IMR-90 (cell line): Measurements from ENCODE around the gene MSI2. TPM values are rescaled to one million over a fixed set of nuclear protein-coding genes. Genes with fewer than 3 reads are reported as not detected.

Experiments used
- ATAC-seq: fragments of 200-7000 bp; cut with Tn5 transposase; 2 replicates; pipeline ENCODE4 v1.9.1; 2020; ENCODE audit warnings: low read depth, mild to moderate bottlenecking, moderate library complexity
- BruUV-seq: library from RNA; stranded (reverse); fragments of 400-500 nt; replicated peaks from 2 replicates; lab custom pipeline; 2021; lab: Mats Ljungman, UMichigan
- CTCF ChIA-PET: fragments of 300-600 bp; formaldehyde crosslinking; extraction: SDS; loops from one replicate; lab custom pipeline; 2021; ENCODE audit warnings: antibody characterized with exemption; lab: Yijun Ruan, JAX
- POLR2A ChIA-PET: fragments of 300-600 bp; sonication (Branson Sonifier 250); formaldehyde crosslinking; loops from one replicate; lab custom pipeline; 2022; ENCODE audit warnings: antibody characterized with exemption; ENCODE audit not compliant: unreplicated experiment; lab: Charles Lee
- DNase-seq: peaks from one replicate; pipeline ENCODE4 v3.0.0; 2013
- H2AFZ ChIP-seq: replicated peaks from 2 replicates; pipeline ENCODE3; 2013; ENCODE audit warnings: low read length, mild to moderate bottlenecking; ENCODE audit not compliant: poor library complexity
- H2AK5ac ChIP-seq: 2 replicates; pipeline ENCODE4 v1.6.1; 2013; ENCODE audit warnings: low read depth, low read length, inconsistent platforms
- H2AK9ac ChIP-seq: replicated peaks from 2 replicates; pipeline ENCODE3; 2013; ENCODE audit warnings: mild to moderate bottlenecking, low read depth, low read length, moderate library complexity; ENCODE audit not compliant: poor library complexity
- H2BK120ac ChIP-seq: 2 replicates; pipeline ENCODE4 v1.6.1; 2013; ENCODE audit warnings: low read depth, low read length, inconsistent platforms
- H2BK15ac ChIP-seq: 3 replicates; pipeline ENCODE4 v1.6.1; 2013; ENCODE audit warnings: low read depth, low read length, inconsistent platforms
- H2BK20ac ChIP-seq: 2 replicates; pipeline ENCODE4 v1.6.1; 2013; ENCODE audit warnings: low read depth, mild to moderate bottlenecking, inconsistent platforms, low read length, moderate library complexity
- H2BK5ac ChIP-seq: 2 replicates; pipeline ENCODE4 v1.6.1; 2013; ENCODE audit warnings: mild to moderate bottlenecking, low read depth, low read length, inconsistent platforms; ENCODE audit not compliant: poor library complexity, severe bottlenecking
- H3K14ac ChIP-seq: replicated peaks from 2 replicates; pipeline ENCODE4 v1.6.1; 2013; ENCODE audit warnings: low read depth, low read length, inconsistent platforms
- H3K18ac ChIP-seq: 2 replicates; pipeline ENCODE4 v1.6.1; 2013; ENCODE audit warnings: low read depth, low read length, control low read depth
- H3K23ac ChIP-seq: 2 replicates; pipeline ENCODE4 v1.6.1; 2013; ENCODE audit warnings: low read depth, low read length, inconsistent platforms
- H3K27ac ChIP-seq: 2 replicates; pipeline ENCODE4 v1.5.1; 2013; ENCODE audit warnings: mild to moderate bottlenecking, control low read depth, low read length; ENCODE audit not compliant: insufficient read depth
- H3K27me3 ChIP-seq: 2 replicates; pipeline ENCODE4 v1.6.1; 2013; ENCODE audit warnings: low read length; ENCODE audit not compliant: control insufficient read depth, insufficient read depth
- H3K36me3 ChIP-seq: 2 replicates; pipeline ENCODE4 v1.6.1; 2013; ENCODE audit warnings: low read length, mixed read lengths; ENCODE audit not compliant: control insufficient read depth, insufficient read depth
- H3K4ac ChIP-seq: 2 replicates; pipeline ENCODE4 v1.6.1; 2013; ENCODE audit warnings: low read depth, low read length, inconsistent platforms
- H3K4me1 ChIP-seq: 2 replicates; pipeline ENCODE4 v1.6.1; 2013; ENCODE audit warnings: low read length, mixed read lengths; ENCODE audit not compliant: control insufficient read depth, insufficient read depth
- H3K4me2 ChIP-seq: 2 replicates; pipeline ENCODE4 v1.6.1; 2013; ENCODE audit warnings: low read depth, mild to moderate bottlenecking, control low read depth, low read length, moderate library complexity
- H3K4me3 ChIP-seq: 2 replicates; pipeline ENCODE4 v1.5.1; 2013; ENCODE audit warnings: low read depth, mild to moderate bottlenecking, control low read depth, low read length, moderate library complexity; ENCODE audit not compliant: insufficient read depth
- H3K56ac ChIP-seq: 2 replicates; pipeline ENCODE4 v1.6.1; 2013; ENCODE audit warnings: low read length, inconsistent platforms; ENCODE audit not compliant: insufficient read depth; ENCODE audit errors: extremely low read depth
- H3K79me1 ChIP-seq, 2 experiments: 2 replicates each; pipeline ENCODE4 v1.6.1; 2013; ENCODE audit warnings: low read length in 2 of 2, inconsistent platforms in 1 of 2, low read depth in 1 of 2
- H3K9ac ChIP-seq: 2 replicates; pipeline ENCODE4 v1.6.1; 2013; ENCODE audit warnings: low read depth, low read length, control low read depth
- H3K9me1 ChIP-seq: 2 replicates; pipeline ENCODE4 v1.6.1; 2013; ENCODE audit warnings: low read length, inconsistent platforms; ENCODE audit not compliant: insufficient read depth
- H3K9me3 ChIP-seq: 2 replicates; pipeline ENCODE4 v1.6.1; 2013; ENCODE audit warnings: low read length; ENCODE audit not compliant: control insufficient read depth, insufficient read depth
- H4K20me1 ChIP-seq: 2 replicates; pipeline ENCODE4 v1.6.1; 2013; ENCODE audit warnings: low read length, inconsistent platforms; ENCODE audit not compliant: insufficient read depth
- H4K5ac ChIP-seq: 2 replicates; pipeline ENCODE4 v1.6.1; 2013; ENCODE audit warnings: mild to moderate bottlenecking, low read depth, low read length, control low read depth
- H4K8ac ChIP-seq, 2 experiments: 2 replicates each; pipeline ENCODE4 v1.6.1; 2013; ENCODE audit warnings: low read depth in 2 of 2, low read length in 2 of 2, control low read depth in 1 of 2, inconsistent platforms in 1 of 2
- H4K91ac ChIP-seq: 2 replicates; pipeline ENCODE4 v1.6.1; 2013; ENCODE audit warnings: low read depth, low read length, inconsistent platforms; ENCODE audit not compliant: insufficient read depth
- CEBPB ChIP-seq: IDR thresholded peaks from 2 replicates; pipeline ENCODE4 v1.6.1; 2012; ENCODE audit warnings: low read depth, low read length, improper control_type of control experiment
- RFX5 ChIP-seq: IDR thresholded peaks from 2 replicates; pipeline ENCODE4 v1.8.0; 2012; ENCODE audit warnings: low read depth, mild to moderate bottlenecking, low read length, moderate library complexity
- WGBS, 2 experiments: methylation state at CpG; one replicate each; pipeline versions ENCODE4 v1.1.5 to v1.1.7; 2013; ENCODE audit warnings: missing lambda C conversion rate in 2 of 2; ENCODE audit not compliant: insufficient read length in 1 of 2; ENCODE audit errors: extremely low coverage in 2 of 2; 5-methylcytosine and 5-hydroxymethylcytosine counted together
- dilution Hi-C: fragments of 300-500 bp; cut with HindIII; formaldehyde crosslinking; loops from one replicate; pipeline ENCODE4 v1.14.3; 2018; ENCODE audit warnings: low sequenced_read_pairs; ENCODE audit not compliant: unreplicated experiment
- in situ Hi-C: fragments of 300-500 bp; cut with MboI; formaldehyde crosslinking; loops from 3 replicates; pipeline ENCODE4 v1.14.3; 2019; ENCODE audit warnings: low sequenced_read_pairs, inconsistent platforms, mixed read lengths
- intact Hi-C: fragments of 100-400 bp; cut with micrococcal nuclease; formaldehyde crosslinking; loops from 2 replicates; pipeline ENCODE4 v1.10.0; 2022
- polyA plus RNA-seq, 3 experiments: library from polyadenylated mRNA; depleted of rRNA; stranded (reverse); fragments of >200 nt; gene quantifications; 2 replicates each; pipeline ENCODE4 v1.2.3, GENCODE V29; 2012; ENCODE audit warnings: low replicate concordance in 1 of 3
- total RNA-seq: library from RNA; depleted of rRNA; stranded (reverse); fragments of >200 nt; gene quantifications from 2 replicates; pipeline ENCODE4 v1.2.3, GENCODE V29; 2012
- TF ChIP-seq, protein P1 (sequence below): conservative IDR thresholded peaks from 2 replicates; pipeline ENCODE4 v1.5.1; 2012; ENCODE audit warnings: mild to moderate bottlenecking, low read depth, low read length, improper control_type of control experiment
- TF ChIP-seq, protein P2 (sequence below): fragments of 150-350 bp; IDR thresholded peaks from 2 replicates; pipeline ENCODE4 v1.6.1; 2016; ENCODE audit warnings: low read depth, mild to moderate bottlenecking, low read length, moderate library complexity, borderline replicate concordance

MSI2 gene
- total and polyA plus RNA-seq, 2 of the 4 experiments (the other 2 are of a cell fraction): 13.0 to 16.0 TPM

DNA sequence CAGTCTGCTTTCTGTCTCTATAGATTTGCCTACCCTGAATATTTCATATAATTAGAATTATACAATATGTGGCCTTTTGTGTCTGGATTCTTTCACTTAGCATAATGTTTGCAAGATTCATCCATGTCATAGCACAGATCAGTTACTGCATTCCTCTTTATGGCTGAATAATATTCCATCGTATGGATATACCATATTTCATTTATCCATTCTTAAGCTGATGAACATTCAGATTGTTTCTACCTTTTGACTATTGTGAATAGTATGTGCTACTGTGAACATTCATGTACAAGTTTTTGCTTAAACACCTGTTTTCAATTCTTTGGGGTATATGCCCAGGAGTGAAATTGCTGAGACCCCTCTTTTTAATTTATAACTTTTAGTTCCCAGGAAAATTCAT lies 49.4 kb upstream of the MSI2 start:
- no peak overlapping the region for H4K5ac ChIP-seq
- intact Hi-C loops: no loop called here

More for the DNA sequence above, 49.4 kb upstream of the MSI2 start:
- no TSS peak for BruUV-seq
- Histone ChIP-seq H3K27me3 (peaks cover 6% of the 10 kb centered on the region), H3K4me3 (no peak overlapping the region), H3K9me3 (no peaks in the 10 kb centered on the region), H3K27ac (no peak overlapping the region), H3K23ac (no peak overlapping the region), H4K91ac (no peak overlapping the region), H2BK15ac (no peak overlapping the region), H4K20me1 (no peaks in the 10 kb centered on the region), H2BK120ac (no peak overlapping the region), H4K8ac (no peak overlapping the region), H2AFZ (no peak overlapping the region), H3K56ac (no peak overlapping the region), H3K9ac (no peak overlapping the region), H3K18ac (no peak overlapping the region), H3K9me1 (no peaks in the 10 kb centered on the region), H3K4me1 (no peaks in the 10 kb centered on the region), H3K36me3 (no peaks in the 10 kb centered on the region), H3K79me1 (no peaks in the 10 kb centered on the region), H2AK5ac (no peak overlapping the region), H2AK9ac (no peak overlapping the region), H2BK5ac (no peak overlapping the region), H2BK20ac (no peak overlapping the region), H3K4me2 (no peak overlapping the region), H3K14ac (no peak overlapping the region), H3K4ac (no peak overlapping the region)
- WGBS, 2 experiments: no CpG with 5 or more reads among the region's 1 CpG
- CTCF ChIA-PET: no interaction called here
- dilution Hi-C loops: no loop called here
- TF ChIP-seq RFX5: no peak
- TF ChIP-seq, protein P1, sequence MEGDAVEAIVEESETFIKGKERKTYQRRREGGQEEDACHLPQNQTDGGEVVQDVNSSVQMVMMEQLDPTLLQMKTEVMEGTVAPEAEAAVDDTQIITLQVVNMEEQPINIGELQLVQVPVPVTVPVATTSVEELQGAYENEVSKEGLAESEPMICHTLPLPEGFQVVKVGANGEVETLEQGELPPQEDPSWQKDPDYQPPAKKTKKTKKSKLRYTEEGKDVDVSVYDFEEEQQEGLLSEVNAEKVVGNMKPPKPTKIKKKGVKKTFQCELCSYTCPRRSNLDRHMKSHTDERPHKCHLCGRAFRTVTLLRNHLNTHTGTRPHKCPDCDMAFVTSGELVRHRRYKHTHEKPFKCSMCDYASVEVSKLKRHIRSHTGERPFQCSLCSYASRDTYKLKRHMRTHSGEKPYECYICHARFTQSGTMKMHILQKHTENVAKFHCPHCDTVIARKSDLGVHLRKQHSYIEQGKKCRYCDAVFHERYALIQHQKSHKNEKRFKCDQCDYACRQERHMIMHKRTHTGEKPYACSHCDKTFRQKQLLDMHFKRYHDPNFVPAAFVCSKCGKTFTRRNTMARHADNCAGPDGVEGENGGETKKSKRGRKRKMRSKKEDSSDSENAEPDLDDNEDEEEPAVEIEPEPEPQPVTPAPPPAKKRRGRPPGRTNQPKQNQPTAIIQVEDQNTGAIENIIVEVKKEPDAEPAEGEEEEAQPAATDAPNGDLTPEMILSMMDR: no peak
- TF ChIP-seq, protein P2, sequence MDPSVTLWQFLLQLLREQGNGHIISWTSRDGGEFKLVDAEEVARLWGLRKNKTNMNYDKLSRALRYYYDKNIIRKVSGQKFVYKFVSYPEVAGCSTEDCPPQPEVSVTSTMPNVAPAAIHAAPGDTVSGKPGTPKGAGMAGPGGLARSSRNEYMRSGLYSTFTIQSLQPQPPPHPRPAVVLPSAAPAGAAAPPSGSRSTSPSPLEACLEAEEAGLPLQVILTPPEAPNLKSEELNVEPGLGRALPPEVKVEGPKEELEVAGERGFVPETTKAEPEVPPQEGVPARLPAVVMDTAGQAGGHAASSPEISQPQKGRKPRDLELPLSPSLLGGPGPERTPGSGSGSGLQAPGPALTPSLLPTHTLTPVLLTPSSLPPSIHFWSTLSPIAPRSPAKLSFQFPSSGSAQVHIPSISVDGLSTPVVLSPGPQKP: no peak
- TF ChIP-seq CEBPB: no peak
- no peak for DNase-seq
- POLR2A ChIA-PET: no interaction called here
- in situ Hi-C loops: no loop called here
- ATAC-seq: no peak
